H1 (cell line): ENCODE results near the gene HS6ST2.

Experiments
- BRCA1 ChIP-seq: IDR thresholded peaks from 2 replicates; pipeline ENCODE4 v1.6.1; 2012; ENCODE audit warnings: low read depth, low read length, improper control_type of control experiment
- CBX8 ChIP-seq: fragments of 300-800, 300-1000 bp; sonication (generic); IDR thresholded peaks from 2 replicates; pipeline ENCODE4 v1.7.1; 2016; ENCODE audit warnings: low read depth, low read length, borderline replicate concordance
- CEBPB ChIP-seq: IDR thresholded peaks from 2 replicates; pipeline ENCODE4 v1.6.1; 2012; ENCODE audit warnings: low read depth, low read length
- EZH2 ChIP-seq: fragments of 200-600 bp; sonication (generic); IDR thresholded peaks from 2 replicates; pipeline ENCODE4 v1.7.1; 2012; ENCODE audit warnings: low read depth, mild to moderate bottlenecking, moderate library complexity, low read length, inconsistent platforms; ENCODE audit not compliant: severe bottlenecking
- GABPA ChIP-seq: IDR thresholded peaks from 2 replicates; pipeline ENCODE4 v1.6.1; 2011; ENCODE audit warnings: mild to moderate bottlenecking, low read length, moderate library complexity, borderline replicate concordance; ENCODE audit not compliant: insufficient read depth
- POLR2A ChIP-seq, 2 experiments: IDR thresholded peaks; 1 replicate in 1 of 2; 2 replicates in 1 of 2; pipeline ENCODE4 v1.6.1; 2011; ENCODE audit warnings: low read depth in 2 of 2, low read length in 2 of 2, mild to moderate bottlenecking in 2 of 2; ENCODE audit errors: control extremely low read depth in 1 of 2
- POLR2AphosphoS5 ChIP-seq: IDR thresholded peaks from 2 replicates; pipeline ENCODE4 v1.6.1; 2011; ENCODE audit warnings: low read depth, low read length
- RNF2 ChIP-seq: fragments of 200-900, 300-1000 bp; sonication (generic); IDR thresholded peaks from 2 replicates; pipeline ENCODE4 v1.7.1; 2016; ENCODE audit warnings: borderline replicate concordance, low read depth, mild to moderate bottlenecking, antibody characterized with exemption, low read length; ENCODE audit not compliant: poor library complexity, severe bottlenecking; ENCODE audit errors: missing control alignments
- SIN3A ChIP-seq, 2 experiments: IDR thresholded peaks in 1 of 2; conservative IDR thresholded peaks in 1 of 2; 2 replicates each; pipeline ENCODE4 v1.6.1; 2011 to 2012; ENCODE audit warnings: low read length in 2 of 2, improper control_type of control experiment in 1 of 2, low read depth in 1 of 2, mild to moderate bottlenecking in 1 of 2
- ZNF274 ChIP-seq: IDR thresholded peaks from 2 replicates; pipeline ENCODE4 v1.7.0; 2012; ENCODE audit warnings: low read length, borderline replicate concordance; ENCODE audit errors: extremely low read depth
- TF ChIP-seq, protein P1 (sequence below), 3 experiments: IDR thresholded peaks; 1 replicate in 2 of 3; 2 replicates in 1 of 3; pipeline versions ENCODE4 v1.5.1 to v1.6.1; 2011; ENCODE audit warnings: low read length in 3 of 3, mild to moderate bottlenecking in 3 of 3, inconsistent platforms in 2 of 3, low read depth in 1 of 3, moderate library complexity in 1 of 3; ENCODE audit not compliant: insufficient read depth in 1 of 3; ENCODE audit errors: control extremely low read depth in 1 of 3
- TF ChIP-seq, protein P2 (sequence below): IDR thresholded peaks from 2 replicates; pipeline ENCODE4 v1.6.1; 2012; ENCODE audit warnings: low read length, inconsistent platforms

DNA sequence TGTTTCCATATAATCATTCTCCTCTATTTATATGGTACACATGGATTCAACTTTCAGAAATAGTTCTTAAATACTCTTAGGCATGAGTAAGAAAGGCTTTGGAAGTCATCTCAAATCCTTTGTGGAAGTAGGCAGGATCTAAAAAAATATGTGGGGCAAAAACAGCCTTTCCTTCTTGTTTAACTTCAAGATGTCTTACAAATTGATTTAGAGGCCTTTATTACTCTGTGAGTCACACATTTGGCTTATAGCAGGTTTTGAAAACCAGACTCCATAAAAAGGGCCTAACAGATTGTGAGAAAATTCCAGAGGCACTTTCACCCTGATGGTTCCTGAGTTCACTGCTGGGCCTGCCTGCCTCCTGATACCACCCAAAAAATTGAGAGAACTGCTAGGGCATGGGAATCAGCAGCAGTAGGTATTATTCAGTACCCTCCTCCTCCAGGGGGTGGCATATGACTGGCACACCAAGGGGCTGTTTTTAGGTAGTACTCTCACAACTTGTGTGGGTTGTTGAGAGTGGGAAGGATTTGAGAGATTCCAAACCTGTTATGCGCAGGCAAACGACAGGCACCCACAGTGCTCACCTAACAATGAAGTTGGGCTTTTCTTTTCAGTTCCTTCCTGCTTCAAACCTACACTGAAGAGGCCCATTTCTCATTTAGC, 306.9 kb downstream of the HS6ST2 start:
- TF ChIP-seq, protein P1, sequence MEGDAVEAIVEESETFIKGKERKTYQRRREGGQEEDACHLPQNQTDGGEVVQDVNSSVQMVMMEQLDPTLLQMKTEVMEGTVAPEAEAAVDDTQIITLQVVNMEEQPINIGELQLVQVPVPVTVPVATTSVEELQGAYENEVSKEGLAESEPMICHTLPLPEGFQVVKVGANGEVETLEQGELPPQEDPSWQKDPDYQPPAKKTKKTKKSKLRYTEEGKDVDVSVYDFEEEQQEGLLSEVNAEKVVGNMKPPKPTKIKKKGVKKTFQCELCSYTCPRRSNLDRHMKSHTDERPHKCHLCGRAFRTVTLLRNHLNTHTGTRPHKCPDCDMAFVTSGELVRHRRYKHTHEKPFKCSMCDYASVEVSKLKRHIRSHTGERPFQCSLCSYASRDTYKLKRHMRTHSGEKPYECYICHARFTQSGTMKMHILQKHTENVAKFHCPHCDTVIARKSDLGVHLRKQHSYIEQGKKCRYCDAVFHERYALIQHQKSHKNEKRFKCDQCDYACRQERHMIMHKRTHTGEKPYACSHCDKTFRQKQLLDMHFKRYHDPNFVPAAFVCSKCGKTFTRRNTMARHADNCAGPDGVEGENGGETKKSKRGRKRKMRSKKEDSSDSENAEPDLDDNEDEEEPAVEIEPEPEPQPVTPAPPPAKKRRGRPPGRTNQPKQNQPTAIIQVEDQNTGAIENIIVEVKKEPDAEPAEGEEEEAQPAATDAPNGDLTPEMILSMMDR (IDR thresholded peaks at IDR 0.05; ENCODE audit: control extremely low read depth in 1 of 3, insufficient read depth in 1 of 3, low read depth in 1 of 3, low read length in 3 of 3), result peak in 2 of 3 experiments; percentile 20 to 40; a peak in 2 of 4 replicates
- TF ChIP-seq CEBPB, result no peak
- TF ChIP-seq SIN3A (conservative IDR thresholded peaks at IDR 0.05 in 1 of 2, IDR thresholded peaks at IDR 0.05 in 1 of 2; ENCODE audit: low read depth in 1 of 2, low read length in 2 of 2), result no peak
- no peak for TF ChIP-seq RNF2
- no peak for TF ChIP-seq BRCA1
- no peak for TF ChIP-seq EZH2
- TF ChIP-seq, protein P2, sequence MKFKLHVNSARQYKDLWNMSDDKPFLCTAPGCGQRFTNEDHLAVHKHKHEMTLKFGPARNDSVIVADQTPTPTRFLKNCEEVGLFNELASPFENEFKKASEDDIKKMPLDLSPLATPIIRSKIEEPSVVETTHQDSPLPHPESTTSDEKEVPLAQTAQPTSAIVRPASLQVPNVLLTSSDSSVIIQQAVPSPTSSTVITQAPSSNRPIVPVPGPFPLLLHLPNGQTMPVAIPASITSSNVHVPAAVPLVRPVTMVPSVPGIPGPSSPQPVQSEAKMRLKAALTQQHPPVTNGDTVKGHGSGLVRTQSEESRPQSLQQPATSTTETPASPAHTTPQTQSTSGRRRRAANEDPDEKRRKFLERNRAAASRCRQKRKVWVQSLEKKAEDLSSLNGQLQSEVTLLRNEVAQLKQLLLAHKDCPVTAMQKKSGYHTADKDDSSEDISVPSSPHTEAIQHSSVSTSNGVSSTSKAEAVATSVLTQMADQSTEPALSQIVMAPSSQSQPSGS, result no peak
- no peak for TF ChIP-seq ZNF274
- no peak for TF ChIP-seq POLR2AphosphoS5
- TF ChIP-seq GABPA, result no peak
- TF ChIP-seq POLR2A (IDR thresholded peaks at IDR 0.05; ENCODE audit: control extremely low read depth in 1 of 2, low read depth in 2 of 2, low read length in 2 of 2), result no peak
- TF ChIP-seq CBX8, result no peak
